IPS-NIHi7 (cell line): ENCODE measurements around the gene ATL1.

Experiments
- DNase-seq: peaks from one replicate; pipeline ENCODE4 v3.0.0; 2012; ENCODE audit warnings: mixed read lengths; ENCODE audit errors: extremely low spot score

ATL1 gene

GRCh38 chr14:50559990-50560930, at the start of gene ATL1:
Gene ATL1 (plus strand): TSS chr14:50560145. CDS start chr14:50560266, 121 bp downstream.
- DNase-seq, result peak; percentile 89

- DNase-seq, result no peak
Measured at GRCh38 chr14:50510157-50510556, 49.8 kb upstream of the ATL1 start.

DNA sequence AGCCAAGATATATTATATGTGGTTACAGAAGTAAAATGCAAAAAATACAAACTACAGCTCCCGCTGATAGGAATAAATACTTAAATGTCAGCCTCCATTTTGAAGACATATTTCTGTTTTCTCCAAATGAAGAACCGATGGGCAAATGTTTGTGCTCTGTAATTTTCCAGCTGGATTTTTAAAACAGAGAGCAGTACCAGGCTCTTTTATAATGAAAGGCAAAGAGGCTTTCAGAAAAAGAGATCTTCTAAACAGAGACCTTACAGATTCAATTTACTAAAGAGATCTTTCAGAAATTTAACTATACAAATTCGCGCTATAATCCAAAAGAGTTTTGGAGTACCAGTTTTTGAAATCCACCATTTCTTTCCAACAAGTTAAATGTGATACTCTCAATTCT, 47.5 kb upstream of the ATL1 start:
- no peak for DNase-seq

GRCh38 chr14:50516091-50516490, 43.9 kb upstream of the ATL1 start:
- DNase-seq, result no peak

GRCh38 chr14:50520947-50521815, 38.8 kb upstream of the ATL1 start:
- no peak for DNase-seq

DNA sequence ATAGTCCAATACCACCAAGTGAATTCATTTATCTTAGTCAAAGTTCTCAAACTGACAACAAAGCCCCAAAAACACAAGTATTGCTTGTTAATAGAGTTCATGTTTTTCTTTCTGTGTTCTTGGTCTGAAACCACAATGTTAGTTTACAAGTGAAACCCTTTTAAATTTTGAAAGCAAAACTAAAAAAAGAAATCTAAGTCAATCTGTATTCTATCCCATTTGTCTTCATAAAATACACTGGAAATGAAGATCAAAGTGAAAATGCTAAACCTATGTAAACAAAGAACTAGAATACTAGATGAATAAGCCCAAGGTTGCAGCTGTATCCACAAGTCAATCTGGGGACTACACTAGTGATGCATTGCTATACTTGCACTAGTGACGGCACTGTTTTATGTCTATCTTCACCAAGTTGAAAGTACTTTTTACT, 38.0 kb upstream of the ATL1 start:
- DNase-seq, result no peak

GRCh38 chr14:50523271-50524041, 36.5 kb upstream of the ATL1 start:
- no peak for DNase-seq

- DNase-seq, result no peak
Measured at GRCh38 chr14:50524060-50524459, 35.9 kb upstream of the ATL1 start.

DNA sequence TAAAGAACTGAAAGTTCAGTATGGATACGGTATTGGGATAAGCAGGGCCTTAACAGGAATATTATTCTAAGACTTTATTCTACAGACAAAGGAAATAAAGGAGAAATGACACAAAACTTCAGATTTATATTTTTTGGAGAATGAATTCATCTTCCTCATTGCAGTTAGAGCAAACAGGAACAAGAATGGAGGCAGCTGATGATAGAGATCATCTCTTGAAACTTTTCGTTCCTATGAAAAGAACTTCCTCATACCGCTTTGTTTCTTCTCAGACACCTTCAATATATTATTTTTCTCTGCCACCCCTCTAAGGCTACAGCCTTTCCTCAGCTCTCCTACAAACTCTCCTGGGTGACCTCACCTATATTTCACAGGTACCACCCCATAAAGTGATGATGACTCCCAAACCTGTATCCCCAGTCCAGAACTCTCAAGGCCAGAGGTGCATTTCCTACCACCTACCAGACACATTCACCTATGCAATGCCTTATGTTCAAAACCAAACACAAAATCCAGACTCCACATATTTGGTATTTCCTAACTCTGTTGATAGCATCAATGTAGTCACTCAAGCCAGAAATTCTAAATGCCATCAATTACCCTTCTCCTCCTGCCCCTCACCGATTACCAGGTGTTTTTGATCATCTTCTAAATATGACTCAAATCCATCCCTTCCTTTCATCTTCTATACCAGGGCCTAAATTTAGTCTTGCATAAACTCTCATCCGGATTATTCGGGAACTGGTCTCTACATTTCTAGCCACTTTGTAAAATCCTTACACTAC, 35.0 kb upstream of the ATL1 start:
- no peak for DNase-seq

DNA sequence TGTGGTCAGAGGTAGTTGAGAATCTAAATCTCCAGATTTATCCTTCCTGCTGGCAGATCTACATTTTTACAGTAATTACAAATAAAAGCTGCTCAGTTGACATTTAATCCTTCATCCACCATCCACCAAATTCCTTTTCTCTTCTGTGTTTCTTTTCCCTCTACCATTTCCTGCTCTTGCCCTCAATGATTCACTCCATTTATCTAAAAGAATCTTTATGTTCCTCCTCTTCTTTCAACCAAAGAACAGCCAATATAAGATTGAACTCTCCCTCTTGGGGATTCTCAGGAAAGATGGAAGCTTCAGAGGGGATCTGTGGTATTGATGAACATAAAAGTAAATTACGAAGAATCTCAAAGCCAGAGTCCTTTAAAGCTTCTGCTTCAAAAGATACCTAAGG, 31.9 kb upstream of the ATL1 start:
- no peak for DNase-seq

DNA sequence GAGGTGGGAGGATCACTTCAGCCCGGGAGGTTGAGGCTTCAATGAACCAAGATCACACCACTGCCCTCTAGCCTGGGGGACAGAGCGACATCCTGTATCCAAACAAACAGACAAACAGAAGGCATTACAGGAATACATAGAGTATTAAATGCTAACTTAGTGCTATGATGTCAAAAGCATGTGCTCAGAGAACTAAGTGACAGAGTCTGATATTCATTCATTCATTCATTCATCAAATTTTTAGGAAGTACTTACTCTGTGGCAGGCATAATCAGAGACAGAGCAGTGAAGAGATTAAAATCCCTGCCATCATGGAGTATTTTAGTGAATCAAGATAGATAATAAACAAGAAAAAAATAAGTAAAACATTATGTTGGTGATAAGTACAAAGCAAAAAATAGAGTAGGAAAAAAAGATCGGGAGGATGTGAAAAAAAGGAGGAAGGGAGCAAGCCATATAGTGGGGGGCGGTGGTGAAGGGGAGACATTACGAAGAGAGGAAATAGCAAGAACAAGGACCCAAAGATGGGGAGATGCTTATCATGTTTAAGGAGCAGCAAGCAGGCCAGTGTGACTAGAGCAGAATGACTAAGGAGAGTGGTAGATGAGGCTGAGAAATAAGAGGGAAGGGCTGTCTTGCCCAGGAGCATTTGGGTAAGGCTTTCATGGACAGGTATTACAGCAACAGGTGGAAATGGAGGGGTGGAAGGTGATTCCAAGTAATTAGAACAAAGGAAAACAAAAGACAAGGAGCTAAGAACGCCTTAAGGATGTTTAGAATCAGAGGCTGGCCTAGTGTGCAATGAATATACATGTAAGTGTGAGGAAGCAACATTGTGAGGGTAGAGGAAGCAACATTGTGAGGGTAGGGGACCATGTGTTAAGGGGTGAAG, 30.4 kb upstream of the ATL1 start:
- no peak for DNase-seq

GRCh38 chr14:50530358-50530757, 29.6 kb upstream of the ATL1 start:
- DNase-seq, result no peak

DNA sequence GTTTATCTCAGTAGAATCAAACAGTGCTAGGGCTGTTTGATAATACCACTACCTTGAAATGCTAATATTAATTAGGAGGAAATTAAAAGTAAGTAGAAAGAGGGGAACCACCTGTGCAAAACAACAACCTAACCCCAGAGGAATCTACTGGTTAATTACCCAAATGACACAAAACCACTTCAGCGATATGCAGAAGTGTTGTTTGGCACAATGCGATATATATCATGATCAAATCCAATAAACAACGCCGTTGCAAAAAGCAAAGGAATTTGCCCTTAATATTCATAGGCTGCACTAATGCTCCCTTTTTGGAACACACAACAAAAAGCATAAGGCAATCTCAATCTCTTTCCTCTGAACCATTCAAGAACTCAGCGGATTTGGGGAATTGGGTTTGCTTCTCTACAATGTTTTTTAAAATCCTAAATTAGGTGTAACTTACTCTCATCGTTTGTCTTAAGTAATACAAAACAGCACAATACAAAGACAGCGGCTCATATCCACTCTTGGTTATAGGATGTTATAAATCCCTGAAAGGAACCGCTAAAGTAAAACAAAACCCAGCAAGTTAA, 29.1 kb upstream of the ATL1 start:
- DNase-seq, result no peak

DNA sequence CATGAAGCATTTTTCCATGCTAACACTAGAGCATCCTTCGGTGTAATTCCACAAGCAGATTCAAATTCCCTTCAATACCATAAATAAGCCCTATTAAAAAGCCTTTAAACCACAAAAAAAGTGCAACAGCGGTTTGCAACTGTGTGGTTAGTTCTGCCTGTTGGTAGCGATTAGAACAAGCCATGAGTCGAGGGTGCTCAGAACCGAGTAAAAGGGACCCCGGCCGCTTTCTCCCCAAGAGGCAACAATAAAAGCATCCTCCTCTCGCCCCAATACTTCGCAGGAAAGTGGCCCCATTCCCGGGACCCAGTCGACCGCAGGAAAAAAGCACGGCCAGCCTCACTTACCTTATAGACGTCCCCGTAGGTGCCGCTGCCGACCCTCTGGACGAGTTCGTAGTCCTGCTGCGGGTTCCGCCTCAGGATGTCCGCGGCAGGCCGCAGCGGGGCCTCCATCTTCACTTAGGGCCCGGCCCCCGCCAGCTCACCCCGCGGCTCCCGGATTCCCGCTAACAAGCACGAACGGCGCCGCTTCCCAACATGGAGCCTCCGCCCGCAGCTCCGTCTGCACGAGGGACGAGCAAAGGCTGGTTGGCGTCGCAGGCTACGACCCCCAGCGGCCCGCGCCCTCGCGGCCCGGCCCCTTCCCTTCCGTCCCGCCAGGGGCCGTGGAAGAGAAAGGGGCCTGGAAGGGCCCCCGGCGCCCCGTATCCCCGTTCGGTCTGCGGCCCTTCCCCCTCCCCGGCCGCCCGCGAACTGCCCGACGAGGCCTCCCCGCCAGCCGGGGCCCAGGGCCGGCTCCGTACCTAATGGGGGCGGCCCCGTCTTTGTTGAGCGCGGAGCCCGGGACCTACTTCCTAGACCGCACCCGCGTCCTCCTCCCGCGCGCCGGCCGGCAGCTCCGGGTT, 28.1 kb upstream of the ATL1 start:
- DNase-seq, result peak; percentile 37

- DNase-seq, result peak; percentile 93
Measured at GRCh38 chr14:50532502-50533240, 27.3 kb upstream of the ATL1 start, which contains the start of gene MAP4K5. Gene MAP4K5 (minus strand): TSS chr14:50532569. CDS start chr14:50532049, 520 bp downstream.

GRCh38 chr14:50533241-50533705, 26.7 kb upstream of the ATL1 start:
- no peak for DNase-seq

DNA sequence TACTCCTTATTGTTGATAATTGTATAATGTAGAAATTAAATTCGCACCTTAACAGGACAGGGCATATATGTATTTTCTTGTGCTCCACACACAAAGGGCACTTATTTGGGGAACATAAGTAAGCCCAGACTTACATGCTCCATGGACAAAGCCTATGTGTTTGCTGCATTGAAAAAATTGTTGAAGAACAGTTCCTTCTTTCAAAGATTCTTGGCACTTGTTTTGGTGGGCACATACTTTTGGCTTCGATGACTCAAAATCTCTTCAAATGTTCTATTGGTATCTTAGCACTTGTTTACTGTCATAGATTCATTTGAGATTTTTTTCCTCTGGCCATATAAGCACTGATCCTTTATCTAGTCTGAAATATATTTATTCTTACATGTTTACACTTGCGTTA, 26.1 kb upstream of the ATL1 start:
- DNase-seq, result no peak

DNA sequence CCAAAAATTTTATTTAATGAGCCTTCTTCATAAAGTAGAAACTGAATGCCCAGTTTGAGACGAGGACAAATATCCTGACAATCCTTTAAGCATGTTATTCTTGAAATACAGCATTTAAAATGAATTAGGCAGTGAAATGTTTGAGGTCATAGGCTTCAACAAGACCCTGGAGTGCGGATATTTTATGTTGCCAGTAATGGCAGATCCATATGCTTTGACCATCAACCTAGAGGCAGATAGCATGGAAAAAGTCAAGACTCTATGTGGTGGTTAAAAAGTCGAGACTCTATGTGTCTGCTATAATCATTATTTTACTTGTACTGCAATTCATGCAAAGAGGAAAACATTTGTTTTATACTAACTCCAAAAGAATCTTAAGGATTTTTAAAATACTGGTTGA, 25.5 kb upstream of the ATL1 start:
- no peak for DNase-seq
